ENCODE data around the gene MEX3B.
A peak's percentile ranks its signal among the peaks of the same experiment; 100 is the strongest.
"Not testable (repeated sequence)": the region's sequence is repeated elsewhere in the genome, so short reads cannot be mapped to it uniquely, and the experiment has no call there.

Gene MEX3B

DNA sequence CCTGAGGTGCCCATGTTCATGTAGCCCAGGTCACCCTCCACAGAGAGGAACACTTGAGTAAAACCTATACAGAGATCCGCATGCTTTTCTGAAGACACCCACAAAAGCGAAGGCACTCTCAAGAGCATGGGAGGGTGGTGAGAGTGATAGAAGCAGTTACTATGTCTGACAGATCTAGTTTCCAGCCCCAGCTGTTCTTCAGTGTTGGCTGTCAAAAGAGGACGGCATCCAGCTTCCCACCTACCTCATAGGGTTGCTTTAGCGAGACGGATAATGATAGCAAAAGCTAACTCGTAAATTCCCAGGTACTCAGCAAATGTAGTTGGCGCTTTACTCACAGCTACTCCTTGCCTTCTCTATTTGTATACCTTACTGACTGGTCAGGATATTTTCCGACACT lies 3.0 kb upstream of the MEX3B start:
- no peak for DNase-seq (ENCODE audit: low read depth)

DNA sequence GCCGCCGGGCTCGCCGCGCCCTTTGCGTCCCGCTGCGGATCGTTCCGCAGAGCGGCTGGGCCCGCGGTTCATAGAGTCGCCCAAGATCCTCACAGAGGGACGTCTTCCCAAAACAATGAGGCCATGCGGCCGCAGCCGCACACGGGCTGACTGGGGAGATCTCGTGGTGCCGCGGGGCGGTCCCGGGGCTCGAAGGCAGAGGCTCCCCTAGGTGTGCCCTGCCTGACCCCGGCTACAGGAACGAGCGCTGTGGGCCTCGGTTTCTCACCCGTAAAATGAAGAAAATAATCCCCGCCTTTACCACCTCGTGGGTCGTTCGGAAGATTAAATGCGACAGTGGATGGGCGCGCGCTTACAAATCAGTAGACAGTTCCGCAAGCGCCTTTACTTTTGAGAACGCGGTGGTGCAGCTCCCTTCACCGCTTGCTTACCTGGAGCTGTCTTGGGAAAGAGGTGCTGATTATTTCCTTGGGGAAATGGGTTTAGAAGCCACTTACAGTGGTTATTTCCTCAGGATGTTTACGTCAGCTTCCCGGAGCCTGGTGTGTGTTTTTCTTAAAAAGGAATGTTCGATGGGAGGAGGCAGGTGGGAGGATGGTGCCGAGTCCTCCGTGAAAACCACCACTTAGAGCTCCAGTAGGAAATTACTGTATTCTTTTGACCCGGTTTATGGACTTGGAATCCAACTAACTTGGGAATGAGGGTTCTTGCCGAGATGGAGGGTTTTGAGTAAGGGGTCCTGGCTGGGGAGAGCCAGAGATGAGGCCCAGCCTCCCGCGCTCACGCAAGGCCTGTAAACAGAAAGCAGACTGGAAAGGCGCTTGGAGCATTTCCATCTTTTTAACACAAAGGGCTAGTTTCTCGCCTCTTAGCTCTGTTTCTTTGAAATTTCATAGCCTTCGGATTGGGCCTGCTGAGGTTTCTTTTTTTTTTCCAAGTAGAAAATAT lies 1.9 kb upstream of the MEX3B start:
- DNase-seq (ENCODE audit: low read depth) = no peak

DNA sequence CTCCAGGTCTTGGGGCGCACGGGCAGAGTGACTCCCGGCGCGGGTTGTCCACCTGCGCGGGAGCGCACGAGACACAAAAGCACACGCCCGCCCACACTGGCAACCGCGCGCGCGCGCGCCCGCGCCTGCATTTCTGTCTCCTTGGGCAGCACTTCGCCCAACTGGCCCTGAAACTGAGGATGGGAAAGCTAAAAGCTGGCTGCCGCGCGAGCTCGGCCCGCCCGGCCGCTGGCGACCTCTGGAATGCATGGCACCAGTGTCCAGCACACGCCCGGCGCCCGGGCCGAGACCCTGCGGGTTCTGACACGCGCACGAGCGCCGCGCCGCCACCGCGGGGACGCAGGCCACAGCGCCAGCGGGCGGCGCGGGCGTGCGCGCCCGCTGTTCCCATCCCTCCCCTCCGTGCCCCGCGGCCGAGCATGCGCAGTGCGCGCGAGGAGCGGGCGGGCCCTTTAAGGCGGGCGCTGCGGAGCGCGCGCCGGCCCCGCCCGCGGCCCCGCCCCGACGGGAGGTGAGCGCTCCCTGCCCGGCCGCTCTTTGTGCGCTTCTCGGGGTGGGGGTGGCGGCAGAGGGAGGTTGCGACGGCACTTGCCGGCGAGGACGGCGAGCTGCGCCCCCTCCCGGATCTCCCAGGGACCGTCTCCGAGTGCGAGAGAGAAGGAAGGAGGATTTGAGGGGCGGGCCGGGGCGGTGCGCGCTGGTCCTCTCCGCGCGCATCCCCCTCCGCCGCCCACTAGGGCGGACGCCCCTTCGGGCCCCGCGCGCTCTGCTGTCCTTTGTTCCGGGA lies 1.0 kb upstream of the MEX3B start:
- DNase-seq (ENCODE audit: low read depth) = peak; percentile 82

DNA sequence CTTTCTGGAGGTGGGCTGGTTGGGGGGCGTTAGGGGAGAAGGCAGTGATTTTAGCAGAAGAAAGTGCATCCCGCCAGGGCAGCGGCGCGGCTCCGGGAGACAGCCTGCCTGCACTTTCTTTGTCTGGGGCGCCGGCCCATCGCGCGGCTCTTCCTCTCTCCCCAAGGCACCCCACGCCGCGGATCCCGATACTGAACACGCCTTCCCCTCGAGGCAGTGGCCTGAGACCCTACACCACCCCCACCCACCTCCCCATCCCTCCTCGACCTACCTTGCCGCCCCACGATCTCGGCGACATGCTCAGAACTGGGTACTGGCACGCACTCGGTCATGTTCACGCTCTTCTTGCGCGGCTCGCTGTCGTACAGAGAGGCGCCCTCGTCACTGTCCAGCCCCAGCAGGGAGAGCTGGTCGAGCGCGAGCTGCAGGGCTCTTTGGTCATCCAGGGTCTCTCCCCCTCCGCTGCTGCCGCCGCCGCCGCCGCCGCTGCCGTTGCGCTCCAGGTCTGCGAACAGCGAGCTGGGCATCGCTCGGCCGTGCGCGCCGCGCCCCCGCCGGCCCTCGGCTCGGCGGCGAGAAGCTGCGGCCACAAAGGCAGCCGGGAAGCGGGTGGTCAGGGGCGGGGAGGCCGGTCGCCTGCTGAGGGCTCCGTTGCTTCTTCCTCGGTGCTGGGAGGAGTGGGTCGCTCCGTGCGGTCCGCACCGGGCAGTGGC lies 483 bp downstream of the MEX3B start:
- DNase-seq (ENCODE audit: low read depth) = no peak

DNA sequence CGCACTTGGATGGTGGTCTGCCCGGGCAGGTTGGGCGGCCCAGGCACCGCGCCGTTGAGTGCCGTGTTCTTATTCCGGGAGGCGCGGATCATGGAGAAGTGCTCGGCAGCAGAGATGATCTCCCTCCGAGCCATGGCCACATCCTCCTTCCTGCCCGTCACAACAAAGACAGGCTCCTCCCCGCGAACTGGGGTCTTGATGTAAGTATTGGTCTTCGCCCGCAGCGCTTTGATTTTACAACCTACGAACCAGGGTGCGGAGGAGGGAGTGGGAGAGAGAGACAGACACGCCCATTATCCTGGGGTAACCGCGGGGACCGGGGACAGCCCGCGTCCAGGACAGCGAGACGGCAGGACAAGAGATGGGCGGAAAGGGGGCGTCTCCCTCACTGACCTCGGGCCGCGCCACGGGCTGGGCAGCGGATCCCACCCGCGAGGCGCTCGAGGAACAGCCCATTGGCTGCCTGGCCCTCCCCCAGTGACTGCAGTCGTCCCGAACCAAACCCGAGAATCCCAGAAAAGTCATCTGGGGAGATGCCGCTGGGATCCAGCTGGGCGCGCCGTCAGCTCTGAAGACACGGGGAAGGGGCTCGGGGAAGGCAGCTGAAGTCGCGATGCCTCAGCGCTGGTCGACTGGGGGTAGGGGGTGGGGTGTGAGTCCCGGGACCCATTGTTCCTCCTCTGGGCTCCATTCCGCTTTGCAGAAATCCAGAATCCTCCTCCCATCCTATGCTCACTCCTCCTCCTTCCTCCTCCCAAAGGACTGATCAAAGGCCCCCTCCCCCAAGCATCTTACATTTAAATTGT lies 1.2 kb downstream of the MEX3B start:
- no peak for DNase-seq (ENCODE audit: low read depth)

DNA sequence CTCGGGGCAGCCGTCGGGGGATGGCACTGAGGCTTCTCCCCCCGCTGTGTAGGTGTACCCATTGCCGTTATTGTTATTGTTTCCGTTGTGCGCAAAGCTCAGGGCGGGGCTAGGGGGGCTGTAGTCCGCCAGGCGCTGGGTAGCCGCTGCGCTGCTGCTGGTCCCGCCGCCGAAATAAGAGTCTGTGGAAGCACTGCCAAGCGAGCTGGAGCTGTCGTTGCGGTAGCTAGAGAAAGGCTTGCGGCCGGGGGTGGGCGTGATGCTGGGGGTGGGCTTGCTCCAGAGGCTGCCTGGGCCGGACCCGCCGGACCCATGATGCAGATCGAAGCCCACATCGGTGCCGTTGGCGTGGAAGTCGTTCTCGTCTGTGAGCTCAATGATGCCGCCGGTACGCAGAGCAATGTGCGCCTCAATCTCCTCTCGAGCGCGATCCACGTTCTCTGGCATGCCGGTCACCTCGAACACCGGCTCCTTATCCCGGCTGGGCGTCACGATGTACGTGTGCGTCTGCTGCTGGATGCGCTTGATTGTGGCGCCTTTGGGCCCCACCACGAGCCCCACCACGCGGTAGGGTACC lies 1.9 kb downstream of the MEX3B start:
- DNase-seq (ENCODE audit: low read depth) = no peak

DNA sequence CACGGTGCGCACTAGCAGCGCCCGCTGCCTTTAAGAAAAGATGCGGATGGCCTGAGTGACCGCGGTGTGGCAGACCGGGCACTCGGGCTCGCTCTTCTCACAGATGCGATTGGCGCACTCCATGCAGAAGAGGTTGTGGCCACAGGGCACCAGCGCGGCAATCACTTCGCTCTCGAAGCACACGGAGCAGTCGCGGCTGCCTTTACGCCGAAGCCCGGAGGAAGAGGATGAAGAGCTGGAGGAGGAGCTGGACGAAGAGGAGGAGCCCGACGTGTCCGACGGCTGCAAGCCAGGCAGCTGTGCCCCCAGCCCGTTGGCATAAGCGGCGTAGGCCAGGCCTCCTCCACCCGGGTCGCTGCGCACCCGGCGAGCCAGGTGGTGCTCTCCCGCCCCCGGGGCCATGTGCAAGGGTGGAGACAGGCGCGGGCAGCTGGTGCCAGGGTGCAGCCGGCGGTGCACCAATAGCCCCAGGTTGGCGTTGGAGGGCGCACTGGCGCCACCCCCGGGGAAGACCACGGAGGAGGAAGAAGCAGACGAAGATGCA lies 2.6 kb downstream of the MEX3B start:
- no peak for DNase-seq (ENCODE audit: low read depth)

DNA sequence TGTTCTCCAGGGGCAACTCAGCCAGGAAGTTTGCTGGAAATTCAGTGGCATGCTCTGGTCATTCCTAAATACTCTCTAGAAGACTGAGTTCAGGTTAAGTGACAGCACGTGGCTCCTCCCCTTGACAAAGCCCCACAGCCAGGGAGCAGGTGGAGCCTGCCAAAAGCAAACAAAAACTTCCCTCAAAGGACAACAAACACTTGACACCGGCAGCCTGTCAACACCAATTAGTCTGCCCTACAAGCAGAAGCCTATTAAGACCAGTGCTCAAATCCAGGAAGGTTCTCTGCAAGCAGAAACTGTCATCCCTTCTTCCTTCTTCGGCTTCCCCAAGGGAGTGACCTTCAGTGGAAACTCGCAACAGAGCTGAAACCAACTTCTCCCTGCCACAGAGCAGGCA lies 5.0 kb downstream of the MEX3B start:
- no peak for DNase-seq (ENCODE audit: low read depth)

DNA sequence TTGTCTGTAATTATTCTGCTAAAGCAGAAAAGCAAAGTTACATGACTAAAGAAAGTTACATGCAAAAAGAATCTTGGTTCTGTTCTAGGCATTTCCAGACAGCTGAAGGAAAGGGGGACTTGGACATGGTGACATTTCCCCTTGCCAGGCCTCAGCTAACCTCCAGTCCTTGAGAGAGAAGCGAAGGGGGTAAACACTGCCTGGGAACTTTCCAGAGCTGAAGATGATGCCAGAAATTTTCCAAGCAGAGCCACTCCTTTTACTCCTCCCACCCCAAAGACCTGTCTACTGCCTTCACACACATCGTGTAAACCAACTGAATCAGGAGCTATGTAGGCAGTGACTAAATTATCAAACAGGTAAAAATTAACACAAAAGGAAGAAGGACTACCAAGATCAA lies 5.4 kb downstream of the MEX3B start:
- DNase-seq (ENCODE audit: low read depth) = no peak

DNA sequence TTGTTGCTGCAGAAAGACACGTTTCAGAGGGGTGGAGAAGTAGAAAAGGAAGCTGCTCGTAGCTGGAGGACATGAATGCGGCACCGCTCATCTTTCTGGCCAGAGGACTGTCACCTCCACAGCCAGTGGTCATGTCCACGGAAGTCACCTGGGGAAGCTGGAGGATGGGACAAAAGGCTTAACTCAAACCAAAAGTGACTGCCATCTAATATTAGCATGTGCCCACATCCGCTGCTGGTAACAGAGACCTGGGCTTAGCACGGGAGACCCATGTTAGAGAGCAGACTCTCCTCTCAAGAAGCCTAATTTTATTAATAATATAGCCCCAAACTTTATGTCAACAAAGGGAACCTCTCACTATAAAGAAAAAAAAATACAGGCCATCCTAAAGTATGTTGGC lies 5.9 kb downstream of the MEX3B start:
- no peak for DNase-seq (ENCODE audit: low read depth)

DNA sequence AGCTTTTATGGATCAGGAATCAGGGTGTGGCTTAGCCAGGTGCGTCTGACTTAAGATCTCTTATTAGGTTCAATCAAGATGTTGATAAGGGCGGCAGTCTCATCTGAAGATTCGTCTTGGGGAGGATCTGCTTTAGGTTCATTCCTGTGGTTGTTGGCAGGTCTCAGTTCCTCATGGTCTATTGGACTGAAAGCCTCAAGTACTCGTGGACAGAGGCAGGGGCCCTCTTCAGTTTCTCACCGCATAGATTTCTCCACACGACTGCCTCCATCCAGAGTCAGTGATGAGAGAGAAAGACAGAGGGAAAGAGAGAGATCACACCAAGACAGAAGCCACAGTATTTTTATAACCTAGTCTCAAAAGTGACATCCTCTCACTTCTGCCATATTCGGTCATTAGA lies 9.4 kb downstream of the MEX3B start:
- DNase-seq (ENCODE audit: low read depth) = no peak

DNA sequence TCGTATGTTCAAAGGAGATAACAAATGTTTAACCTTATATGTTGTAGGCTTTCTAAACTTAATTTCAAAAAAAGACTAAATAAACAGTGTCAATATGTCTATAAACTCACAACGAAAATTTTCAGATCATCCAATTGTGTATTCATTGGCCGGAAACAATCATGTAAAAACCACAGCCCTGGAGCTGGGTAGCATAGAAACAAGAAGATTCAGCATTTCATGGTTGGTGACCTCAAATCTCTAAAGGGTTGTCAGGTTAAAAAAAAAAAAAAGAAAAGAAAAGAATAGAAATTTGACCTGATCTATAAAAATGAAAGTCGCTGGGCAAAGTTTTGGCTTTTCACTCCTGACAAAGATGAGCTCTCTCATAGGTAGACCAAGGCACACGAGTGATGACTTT lies 13.9 kb downstream of the MEX3B start:
- DNase-seq (ENCODE audit: low read depth) = no peak

DNA sequence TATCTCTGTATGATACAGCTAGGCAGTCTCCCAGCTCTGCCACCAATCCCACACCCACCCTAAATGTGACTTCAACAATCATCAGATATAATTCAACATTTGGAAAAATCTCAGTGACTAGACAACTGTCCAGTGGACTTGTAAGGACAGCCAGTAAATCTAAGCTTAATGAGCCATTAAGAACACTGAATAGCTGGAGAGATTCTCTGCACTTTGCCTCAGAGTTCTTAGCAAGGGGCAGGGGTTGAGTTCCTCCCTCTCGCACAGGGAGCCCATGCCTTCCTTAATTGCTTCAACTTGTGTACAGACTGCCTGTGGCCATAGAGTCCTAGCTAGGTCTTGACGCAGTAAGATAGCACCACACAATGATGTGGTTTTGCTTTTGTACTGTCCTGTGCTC lies 15.6 kb downstream of the MEX3B start:
- DNase-seq (ENCODE audit: low read depth) = no peak

DNA sequence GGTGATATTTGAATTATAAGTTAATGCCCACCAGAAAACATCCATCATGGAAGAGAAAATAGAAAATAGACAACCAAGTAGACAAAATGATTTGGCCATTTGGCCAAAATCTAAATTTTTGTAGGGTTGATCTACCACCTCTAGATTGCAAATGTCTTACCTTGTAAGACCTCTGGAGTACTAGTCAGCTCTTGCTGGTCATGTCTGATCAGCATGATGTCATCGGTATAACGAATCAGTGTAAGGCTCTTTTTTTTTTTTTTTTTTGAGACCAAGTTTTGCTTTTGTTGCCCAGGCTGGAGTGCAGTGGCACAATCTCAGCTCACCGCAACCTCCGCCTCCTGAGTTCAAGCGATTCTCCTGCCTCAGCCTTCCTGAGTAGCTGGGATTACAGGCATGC lies 17.7 kb downstream of the MEX3B start:
- not testable (repeated sequence) for DNase-seq (ENCODE audit: low read depth)

DNA sequence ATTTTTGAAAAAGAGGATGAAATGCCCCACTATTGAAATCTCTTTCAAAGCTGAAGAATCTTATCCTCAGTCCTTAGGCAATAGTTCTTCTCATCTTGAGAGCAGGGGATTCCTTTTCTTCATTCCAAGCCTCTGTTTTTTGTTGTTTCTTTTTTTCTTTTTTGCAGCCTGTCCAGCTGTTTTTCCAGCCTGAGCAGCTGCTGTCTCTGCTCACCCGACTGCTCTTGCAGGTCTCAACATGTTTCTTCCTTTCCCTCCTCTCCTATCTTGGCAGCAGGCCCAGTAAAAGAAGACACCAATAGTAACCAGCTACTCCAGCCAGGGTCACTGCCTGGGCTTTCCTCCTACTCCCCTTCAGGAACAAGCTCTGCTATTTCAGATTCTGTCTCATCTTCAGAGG lies 23.8 kb downstream of the MEX3B start:
- no peak for DNase-seq (ENCODE audit: low read depth)

DNA sequence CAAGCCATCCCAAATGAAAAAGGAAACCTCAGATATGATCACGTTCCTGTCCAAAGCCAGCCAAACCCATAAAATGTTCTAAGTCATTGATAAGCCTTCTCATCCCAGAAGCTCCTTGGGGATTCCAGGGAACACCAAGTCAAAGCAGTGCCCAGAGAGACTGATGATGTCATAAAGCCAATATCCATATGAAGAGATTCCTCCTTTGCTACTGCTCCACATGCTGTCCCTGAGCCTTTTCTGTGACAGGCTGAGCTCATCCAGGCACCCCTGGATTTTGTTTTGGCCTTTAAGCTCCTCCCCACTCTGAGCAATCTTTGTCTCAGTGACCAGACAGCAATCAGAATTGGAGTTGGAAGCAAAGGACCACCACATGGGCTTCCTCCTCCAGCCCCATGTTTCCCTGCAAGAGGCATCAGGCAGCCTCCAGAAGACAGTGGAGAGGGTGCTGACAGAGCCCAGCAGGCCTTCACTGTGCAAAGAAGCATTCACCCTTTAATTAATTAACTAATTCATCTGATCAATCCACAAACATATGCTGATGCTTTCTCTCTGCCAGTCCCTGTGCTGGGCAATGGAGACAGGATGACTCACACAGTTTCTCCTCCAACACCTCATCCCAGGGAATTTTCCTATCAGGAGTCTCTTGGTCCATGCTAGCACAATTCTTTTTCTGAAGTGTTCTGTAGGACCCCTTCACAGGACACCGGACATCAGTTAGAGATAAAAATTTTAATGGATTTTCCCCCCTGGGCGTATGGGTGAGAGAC lies 25.0 kb downstream of the MEX3B start:
- DNase-seq (ENCODE audit: low read depth) = no peak

DNA sequence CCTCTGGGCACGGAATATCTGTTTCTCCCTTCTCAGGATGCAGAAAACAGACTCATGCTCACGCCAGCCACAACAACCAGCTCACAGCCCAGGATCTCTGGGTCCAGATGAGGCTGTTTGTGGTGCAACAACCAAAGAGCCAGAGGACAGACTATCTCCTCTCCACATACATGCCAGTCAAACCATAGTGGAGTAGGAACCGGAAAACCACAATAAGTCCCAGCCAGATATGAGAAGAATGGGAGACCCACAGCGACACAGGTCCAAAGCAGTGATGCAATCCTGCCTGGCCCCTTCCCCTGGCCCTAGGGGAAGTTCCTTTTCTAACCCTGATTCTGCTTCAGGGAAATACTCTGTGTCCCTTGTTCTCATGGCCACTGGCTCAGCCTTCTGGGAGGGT lies 27.6 kb downstream of the MEX3B start:
- DNase-seq (ENCODE audit: low read depth) = no peak

DNA sequence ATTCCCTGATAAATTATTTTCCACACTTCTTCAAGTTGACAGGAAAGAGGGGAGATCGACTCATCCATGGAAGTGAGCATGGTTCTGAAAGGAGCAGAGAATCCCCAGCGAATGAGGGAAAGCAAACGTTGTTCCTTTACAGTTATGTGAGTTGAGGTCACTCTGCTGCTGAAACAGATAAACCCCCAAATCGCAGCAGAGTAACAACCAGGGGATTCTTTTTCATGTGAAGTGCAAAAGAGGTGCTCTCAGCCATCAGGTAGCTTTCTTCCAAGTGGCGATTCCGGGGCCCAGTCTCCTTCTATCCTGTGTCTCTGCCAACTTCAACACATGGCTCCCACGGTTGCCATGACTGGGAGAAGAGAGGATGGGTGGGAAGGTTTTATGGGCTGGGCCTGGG lies 28.2 kb downstream of the MEX3B start:
- DNase-seq (ENCODE audit: low read depth) = no peak

DNA sequence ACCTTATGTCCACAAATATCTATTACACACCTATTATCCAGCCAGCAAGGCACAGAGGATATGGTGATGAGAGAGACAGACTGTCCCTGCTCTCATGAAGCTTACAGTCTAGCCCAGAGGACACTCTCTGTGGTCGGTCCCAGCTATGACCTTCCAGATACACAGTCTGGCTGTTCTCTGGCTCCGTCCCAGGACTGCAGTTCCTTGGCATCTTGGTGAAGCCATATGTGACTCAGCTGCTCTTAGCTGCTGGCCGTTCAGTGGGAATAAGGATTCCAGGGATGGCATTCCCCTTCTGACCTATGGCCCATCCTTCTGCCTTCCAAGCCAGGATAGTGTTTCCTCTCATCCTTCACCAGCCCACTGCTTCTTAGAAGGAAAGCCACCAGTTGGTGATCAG lies 30.8 kb downstream of the MEX3B start:
- DNase-seq (ENCODE audit: low read depth) = no peak

DNA sequence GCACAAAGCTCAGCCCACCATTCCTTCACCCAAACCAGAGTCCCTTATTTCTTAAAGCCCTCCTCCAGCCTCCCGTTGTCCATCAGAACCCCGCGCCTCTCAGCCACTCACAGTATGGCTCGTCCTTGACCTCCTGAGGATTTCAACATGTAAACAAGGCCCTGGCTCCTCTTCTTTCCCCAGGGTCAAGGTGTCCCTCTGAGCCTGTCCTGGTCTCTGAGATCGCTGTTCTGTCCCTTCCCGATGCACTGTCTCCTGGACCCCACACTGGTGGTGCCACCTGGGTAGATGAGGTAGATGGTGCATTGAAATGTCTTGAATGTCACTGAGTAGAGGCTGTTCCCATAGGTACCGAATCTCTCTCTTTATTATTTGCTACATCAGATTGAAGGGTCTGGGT lies 32.9 kb downstream of the MEX3B start:
- DNase-seq (ENCODE audit: low read depth) = no peak

Data from activated T-cell treated with anti-CD3 and anti-CD28 coated beads for 24 hours (primary cell).